ENCODE results near the gene MC3R. TPM values are rescaled to one million over a fixed set of nuclear protein-coding genes. Genes with fewer than 3 reads are reported as not detected.

MC3R gene
- not detected for total RNA-seq
- long read RNA-seq = 0 reads

DNA sequence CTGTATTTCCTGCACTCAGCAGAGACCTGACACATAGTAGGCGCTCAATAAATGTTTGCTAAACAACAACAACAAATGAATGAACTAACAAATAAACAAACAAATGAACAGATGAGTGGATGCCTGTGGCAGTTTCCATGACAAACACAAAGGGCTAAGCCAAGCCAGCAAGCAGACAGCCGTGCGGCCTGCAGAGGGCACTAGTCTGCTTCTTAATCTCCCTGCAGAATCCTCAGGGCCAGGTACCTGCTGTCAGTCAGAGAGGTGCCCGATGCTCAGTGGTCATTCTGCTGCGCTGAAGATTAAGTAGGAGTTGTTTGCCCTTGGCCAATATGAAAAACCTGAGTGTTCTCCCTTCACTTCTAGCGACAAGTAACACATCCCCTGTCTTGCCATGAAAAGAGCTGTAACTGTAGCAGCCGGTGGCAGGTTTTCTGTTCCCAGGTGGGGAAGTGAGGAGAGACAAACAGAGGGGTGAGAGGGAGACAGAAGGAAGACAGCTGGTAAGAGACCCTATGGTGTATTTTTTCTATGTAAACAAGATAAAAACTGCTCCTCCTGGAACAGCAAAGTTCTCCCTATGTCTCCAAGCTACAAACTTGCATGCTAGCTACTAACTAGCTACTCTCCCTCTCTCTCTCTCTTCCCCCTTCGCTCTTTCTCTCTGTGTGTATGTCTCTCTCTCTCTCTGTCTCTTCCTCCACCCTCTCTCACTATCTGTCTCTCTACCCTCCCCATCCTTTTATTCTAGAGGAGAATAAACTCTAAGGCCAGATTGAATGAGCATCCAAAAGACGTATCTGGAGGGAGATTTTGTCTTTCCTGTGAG lies at the start of gene MC3R:
Gene MC3R (plus strand): TSS at position 779 of the 829 bp plus-strand sequence. CDS start 112 bp downstream, outside the sequence.
- intact Hi-C loops (cut with micrococcal nuclease) = no loop called here
- Histone ChIP-seq H3K36me3 (no peaks in the 10 kb centered on the region), H3K27ac (replicated peaks) (no peak within 1 kb of the TSS), H3K27me3 (ENCODE audit: low read depth) (peaks cover 97% of the 10 kb centered on the region), H3K4me3 (no peak within 1 kb of the TSS), H3K9me3 (replicated peaks) (no peaks in the 10 kb centered on the region), H3K4me1 (no peaks in the 10 kb centered on the region)
- TF ChIP-seq, protein P1, sequence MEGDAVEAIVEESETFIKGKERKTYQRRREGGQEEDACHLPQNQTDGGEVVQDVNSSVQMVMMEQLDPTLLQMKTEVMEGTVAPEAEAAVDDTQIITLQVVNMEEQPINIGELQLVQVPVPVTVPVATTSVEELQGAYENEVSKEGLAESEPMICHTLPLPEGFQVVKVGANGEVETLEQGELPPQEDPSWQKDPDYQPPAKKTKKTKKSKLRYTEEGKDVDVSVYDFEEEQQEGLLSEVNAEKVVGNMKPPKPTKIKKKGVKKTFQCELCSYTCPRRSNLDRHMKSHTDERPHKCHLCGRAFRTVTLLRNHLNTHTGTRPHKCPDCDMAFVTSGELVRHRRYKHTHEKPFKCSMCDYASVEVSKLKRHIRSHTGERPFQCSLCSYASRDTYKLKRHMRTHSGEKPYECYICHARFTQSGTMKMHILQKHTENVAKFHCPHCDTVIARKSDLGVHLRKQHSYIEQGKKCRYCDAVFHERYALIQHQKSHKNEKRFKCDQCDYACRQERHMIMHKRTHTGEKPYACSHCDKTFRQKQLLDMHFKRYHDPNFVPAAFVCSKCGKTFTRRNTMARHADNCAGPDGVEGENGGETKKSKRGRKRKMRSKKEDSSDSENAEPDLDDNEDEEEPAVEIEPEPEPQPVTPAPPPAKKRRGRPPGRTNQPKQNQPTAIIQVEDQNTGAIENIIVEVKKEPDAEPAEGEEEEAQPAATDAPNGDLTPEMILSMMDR (IDR thresholded peaks at IDR 0.05; ENCODE audit: borderline replicate concordance) = peak; percentile 68
- DNase-seq = no peak

DNA sequence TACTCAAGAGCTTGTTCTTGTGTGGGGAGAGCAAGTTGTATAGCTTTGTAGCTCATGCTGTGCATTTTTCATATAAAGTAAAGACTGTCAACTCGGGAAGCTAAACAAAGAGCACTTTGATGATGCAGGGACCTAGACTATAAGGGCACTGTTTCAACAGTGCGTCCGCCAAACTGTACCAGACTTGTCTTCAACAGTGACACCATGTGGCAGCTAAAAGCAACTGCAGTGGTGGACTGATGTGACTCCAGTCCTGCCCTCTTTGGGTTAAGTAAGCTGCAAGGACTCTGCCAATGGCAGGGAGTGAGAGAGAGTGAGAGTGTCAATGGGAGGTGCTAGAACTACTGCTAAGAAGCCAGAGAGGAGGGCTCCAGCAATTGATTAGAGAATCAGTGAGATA lies 48.1 kb upstream of the MC3R start:
- no peaks in the 10 kb centered on the region for H3K36me3 ChIP-seq
- intact Hi-C loops (cut with micrococcal nuclease) = no loop called here
- peaks cover 32% of the 10 kb centered on the region for H3K27me3 ChIP-seq (ENCODE audit: low read depth)
- DNase-seq = no peak
- TF ChIP-seq, protein P1 (IDR thresholded peaks at IDR 0.05; ENCODE audit: borderline replicate concordance) = no peak
- H3K9me3 ChIP-seq (replicated peaks) = peaks cover 25% of the 10 kb centered on the region
- H3K4me1 ChIP-seq = no peaks in the 10 kb centered on the region
- no peak overlapping the region for H3K4me3 ChIP-seq
- H3K27ac ChIP-seq (replicated peaks) = no peak overlapping the region

DNA sequence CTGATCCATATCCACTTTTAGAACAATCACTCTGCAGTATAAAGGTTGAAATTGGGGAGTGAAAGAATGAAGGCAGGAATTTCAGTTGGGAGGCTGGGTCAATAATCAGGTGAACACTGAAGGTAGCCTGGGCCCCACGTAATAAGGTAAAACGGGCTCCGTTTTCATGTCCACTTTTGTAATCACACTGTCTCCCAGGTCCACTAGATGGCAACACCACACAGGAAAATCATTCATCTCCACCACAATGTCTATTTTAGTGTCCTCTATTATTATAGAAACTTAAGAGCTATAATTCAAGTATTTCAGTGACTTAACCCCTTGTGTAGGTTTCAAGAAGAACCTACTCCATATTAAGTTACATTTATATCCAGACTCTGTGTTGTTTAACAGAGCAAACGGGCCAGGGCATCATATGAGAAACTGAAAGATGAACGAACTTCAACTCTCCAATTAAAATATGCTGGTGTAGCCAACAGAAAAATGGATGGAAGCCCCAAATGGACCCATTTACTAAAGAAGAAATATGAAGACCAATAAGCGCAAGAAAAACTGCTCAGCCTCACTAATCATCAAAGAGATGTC lies 45.9 kb upstream of the MC3R start:
- Histone ChIP-seq H3K27ac (replicated peaks) (no peak overlapping the region), H3K36me3 (no peaks in the 10 kb centered on the region), H3K4me3 (no peak overlapping the region), H3K9me3 (replicated peaks) (peaks cover 25% of the 10 kb centered on the region), H3K4me1 (no peaks in the 10 kb centered on the region), H3K27me3 (ENCODE audit: low read depth) (peaks cover 30% of the 10 kb centered on the region)
- TF ChIP-seq, protein P1 (IDR thresholded peaks at IDR 0.05; ENCODE audit: borderline replicate concordance) = peak; percentile 48
- no peak for DNase-seq
- intact Hi-C loops (cut with micrococcal nuclease) = no loop called here

DNA sequence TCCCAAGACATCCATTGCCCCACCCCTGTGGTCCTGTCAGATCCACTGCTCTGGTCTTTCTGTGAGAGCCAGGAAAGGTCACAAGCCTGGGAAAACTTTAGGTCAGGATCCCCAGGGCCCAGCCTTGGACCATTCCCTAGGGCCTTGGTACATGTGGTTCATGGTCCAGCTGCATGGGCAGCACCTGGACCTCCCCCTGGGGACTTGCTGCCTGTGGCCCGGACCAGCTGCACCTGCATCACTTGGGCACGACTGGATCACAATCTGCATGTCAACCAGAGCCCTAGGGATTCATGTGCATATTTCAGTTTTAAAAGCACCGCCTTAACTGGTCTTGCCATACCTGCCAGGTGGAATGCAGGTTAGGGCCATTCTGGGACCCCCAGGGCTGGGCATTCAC lies 44.3 kb upstream of the MC3R start:
- H3K4me1 ChIP-seq = no peaks in the 10 kb centered on the region
- no peaks in the 10 kb centered on the region for H3K36me3 ChIP-seq
- H3K4me3 ChIP-seq = no peak overlapping the region
- H3K27me3 ChIP-seq (ENCODE audit: low read depth) = peaks cover 16% of the 10 kb centered on the region
- DNase-seq = no peak
- H3K27ac ChIP-seq (replicated peaks) = no peak overlapping the region
- peaks cover 20% of the 10 kb centered on the region for H3K9me3 ChIP-seq (replicated peaks)
- TF ChIP-seq, protein P1 (IDR thresholded peaks at IDR 0.05; ENCODE audit: borderline replicate concordance) = no peak
- intact Hi-C loops (cut with micrococcal nuclease) = no loop called here

DNA sequence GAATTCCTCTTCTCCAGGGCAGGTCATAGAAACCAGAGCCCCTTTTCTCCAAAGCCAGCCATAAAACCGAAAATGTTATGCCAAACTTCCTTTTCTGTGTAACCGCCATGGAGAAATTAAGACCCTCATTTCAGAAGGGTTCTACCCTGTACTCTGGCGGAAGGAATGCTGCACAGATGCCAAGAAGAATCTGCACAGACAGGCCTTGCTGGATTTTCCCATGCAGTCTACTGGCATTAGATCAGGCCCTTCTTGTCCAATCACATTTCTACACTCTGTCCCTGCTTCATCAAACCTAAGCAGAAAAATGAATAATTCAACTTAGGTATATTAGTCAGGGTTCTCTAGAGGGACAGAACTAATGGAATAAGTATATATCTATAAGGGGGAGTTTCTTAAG lies 43.2 kb upstream of the MC3R start:
- H3K27ac ChIP-seq (replicated peaks) = no peak overlapping the region
- H3K27me3 ChIP-seq (ENCODE audit: low read depth) = peaks cover 15% of the 10 kb centered on the region
- H3K4me3 ChIP-seq = no peak overlapping the region
- H3K36me3 ChIP-seq = no peaks in the 10 kb centered on the region
- H3K4me1 ChIP-seq = no peaks in the 10 kb centered on the region
- DNase-seq = no peak
- intact Hi-C loops (cut with micrococcal nuclease) = no loop called here
- H3K9me3 ChIP-seq (replicated peaks) = peaks cover 8% of the 10 kb centered on the region
- TF ChIP-seq, protein P1 (IDR thresholded peaks at IDR 0.05; ENCODE audit: borderline replicate concordance) = no peak
